IPS-20b (cell line): Measurements from ENCODE around the gene SUN5.

ENCODE experiments used
- H3K27ac ChIP-seq: one replicate; pipeline ENCODE4 v1.5.1; 2013; ENCODE audit warnings: low read length
- H3K27me3 ChIP-seq: 2 replicates; pipeline ENCODE4 v1.6.1; 2013; ENCODE audit warnings: mild to moderate bottlenecking, low read length, inconsistent platforms; ENCODE audit not compliant: insufficient read depth
- H3K36me3 ChIP-seq: 2 replicates; pipeline ENCODE4 v1.6.1; 2013; ENCODE audit warnings: low read depth, mild to moderate bottlenecking, inconsistent platforms, low read length, moderate library complexity; ENCODE audit not compliant: insufficient read depth
- H3K4me1 ChIP-seq: 2 replicates; pipeline ENCODE4 v1.6.1; 2013; ENCODE audit warnings: mild to moderate bottlenecking, control low read depth, inconsistent platforms, low read length, moderate library complexity; ENCODE audit not compliant: insufficient read depth
- H3K4me3 ChIP-seq: 2 replicates; pipeline ENCODE4 v1.5.1; 2013; ENCODE audit warnings: mild to moderate bottlenecking, low read length, inconsistent platforms
- H3K9ac ChIP-seq: 2 replicates; pipeline ENCODE4 v1.6.1; 2013; ENCODE audit warnings: low read depth, mild to moderate bottlenecking, inconsistent platforms, low read length, moderate library complexity
- H3K9me3 ChIP-seq: 2 replicates; pipeline ENCODE4 v1.6.1; 2013; ENCODE audit warnings: mild to moderate bottlenecking, low read depth, low read length, inconsistent platforms; ENCODE audit not compliant: insufficient read depth

Gene SUN5

GRCh38 chr20:33008336-33009213, 4.3 kb upstream of the SUN5 start:
- no peaks in the 10 kb centered on the region for H3K27me3 ChIP-seq
- H3K27ac ChIP-seq = no peak overlapping the region
- no peaks in the 10 kb centered on the region; the same call in 1 of the 2 replicates for H3K9me3 ChIP-seq
- H3K4me3 ChIP-seq = no peak overlapping the region
- no peaks in the 10 kb centered on the region for H3K4me1 ChIP-seq
- no peaks in the 10 kb centered on the region for H3K36me3 ChIP-seq
- H3K9ac ChIP-seq = no peak overlapping the region

GRCh38 chr20:33007376-33008335, 3.4 kb upstream of the SUN5 start, which contains the start of gene BPIFB2:
Gene BPIFB2 (plus strand): TSS chr20:33007704. CDS start chr20:33008575, 871 bp downstream.
- H3K4me3 ChIP-seq = no peak within 1 kb of the TSS
- H3K27me3 ChIP-seq = no peaks in the 10 kb centered on the region
- no peak within 1 kb of the TSS for H3K27ac ChIP-seq
- H3K9ac ChIP-seq = no peak within 1 kb of the TSS
- no peaks in the 10 kb centered on the region for H3K4me1 ChIP-seq
- no peaks in the 10 kb centered on the region; the same call in 1 of the 2 replicates for H3K9me3 ChIP-seq
- no peaks in the 10 kb centered on the region for H3K36me3 ChIP-seq

GRCh38 chr20:33006776-33007375, 2.6 kb upstream of the SUN5 start:
- Histone ChIP-seq H3K9ac (no peak overlapping the region), H3K4me3 (no peak overlapping the region), H3K36me3 (no peaks in the 10 kb centered on the region), H3K27ac (no peak overlapping the region), H3K9me3 (no peaks in the 10 kb centered on the region; the same call in 1 of the 2 replicates), H3K27me3 (no peaks in the 10 kb centered on the region), H3K4me1 (no peaks in the 10 kb centered on the region)

GRCh38 chr20:33005908-33006775, 1.9 kb upstream of the SUN5 start:
- H3K4me3 ChIP-seq = no peak overlapping the region
- H3K9me3 ChIP-seq = no peaks in the 10 kb centered on the region; the same call in 1 of the 2 replicates
- H3K27ac ChIP-seq = no peak overlapping the region
- no peaks in the 10 kb centered on the region for H3K27me3 ChIP-seq
- H3K36me3 ChIP-seq = no peaks in the 10 kb centered on the region
- H3K9ac ChIP-seq = no peak overlapping the region
- H3K4me1 ChIP-seq = no peaks in the 10 kb centered on the region

GRCh38 chr20:33005132-33005566, 916 bp upstream of the SUN5 start:
- H3K9ac ChIP-seq = no peak overlapping the region
- no peaks in the 10 kb centered on the region for H3K4me1 ChIP-seq
- H3K36me3 ChIP-seq = no peaks in the 10 kb centered on the region
- no peaks in the 10 kb centered on the region; the same call in 1 of the 2 replicates for H3K9me3 ChIP-seq
- no peak overlapping the region for H3K4me3 ChIP-seq
- no peak overlapping the region for H3K27ac ChIP-seq
- no peaks in the 10 kb centered on the region for H3K27me3 ChIP-seq

GRCh38 chr20:33002087-33002808, 2.0 kb downstream of the SUN5 start:
- no peak overlapping the region for H3K9ac ChIP-seq
- no peak overlapping the region for H3K4me3 ChIP-seq
- no peaks in the 10 kb centered on the region for H3K4me1 ChIP-seq
- H3K27ac ChIP-seq = no peak overlapping the region
- H3K9me3 ChIP-seq = no peaks in the 10 kb centered on the region; the same call in 1 of the 2 replicates
- no peaks in the 10 kb centered on the region for H3K36me3 ChIP-seq
- no peaks in the 10 kb centered on the region for H3K27me3 ChIP-seq

GRCh38 chr20:33000802-33001466, 3.3 kb downstream of the SUN5 start:
- Histone ChIP-seq H3K36me3 (no peaks in the 10 kb centered on the region), H3K27ac (no peak overlapping the region), H3K4me1 (no peaks in the 10 kb centered on the region), H3K9me3 (no peaks in the 10 kb centered on the region; the same call in none of the 2 replicates), H3K27me3 (no peaks in the 10 kb centered on the region), H3K4me3 (no peak overlapping the region), H3K9ac (no peak overlapping the region)

- Histone ChIP-seq H3K4me1 (no peaks in the 10 kb centered on the region), H3K9ac (no peak overlapping the region), H3K36me3 (no peaks in the 10 kb centered on the region), H3K4me3 (no peak overlapping the region), H3K27me3 (no peaks in the 10 kb centered on the region), H3K27ac (no peak overlapping the region), H3K9me3 (no peaks in the 10 kb centered on the region; the same call in 1 of the 2 replicates)
These were observed 4.5 kb downstream of the SUN5 start for GRCh38 chr20:32999603-33000250.

GRCh38 chr20:32997431-32997830, 6.8 kb downstream of the SUN5 start:
- Histone ChIP-seq H3K36me3 (no peaks in the 10 kb centered on the region), H3K27me3 (no peaks in the 10 kb centered on the region), H3K9me3 (no peaks in the 10 kb centered on the region; the same call in 1 of the 2 replicates), H3K4me1 (no peaks in the 10 kb centered on the region), H3K9ac (no peak overlapping the region), H3K27ac (no peak overlapping the region), H3K4me3 (no peak overlapping the region)
